GM12891 (cell line): ENCODE data around the gene SEMA6A.

ENCODE experiments used
- POLR2A ChIP-seq: IDR thresholded peaks from 2 replicates; pipeline ENCODE4 v1.6.1; 2011; ENCODE audit warnings: low read depth, low read length, control low read depth
- POLR2AphosphoS5 ChIP-seq: IDR thresholded peaks from 2 replicates; pipeline ENCODE4 v1.6.1; 2011; ENCODE audit warnings: low read depth, low read length, control low read depth

DNA sequence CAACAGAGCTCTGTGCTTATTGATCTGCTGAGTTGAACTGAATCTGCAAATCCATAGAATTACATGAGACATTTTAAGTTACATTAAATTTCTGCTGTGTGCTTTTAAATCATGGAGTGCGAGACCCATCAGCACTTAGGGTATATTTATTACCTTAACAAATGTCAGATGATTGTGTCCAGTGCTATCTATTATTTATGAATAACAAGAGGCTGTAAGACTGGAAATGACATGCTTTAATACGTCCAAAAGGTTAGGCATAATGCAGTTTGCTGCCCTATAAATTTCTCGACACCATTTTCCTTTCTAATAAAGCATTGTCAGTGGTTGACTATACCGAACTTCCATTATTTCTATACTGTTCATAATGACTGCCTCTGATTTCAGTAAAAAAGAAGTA, 117.6 kb downstream of the SEMA6A start:
- no peak for TF ChIP-seq POLR2A
- TF ChIP-seq POLR2AphosphoS5: no peak
